K562 (cell line): ENCODE measurements around the gene HS3ST5. TPM values are rescaled to one million over a fixed set of nuclear protein-coding genes. Genes with fewer than 3 reads are reported as not detected.

Experiments
- ATAC-seq: fragments of 200-7000 bp; cut with Tn5 transposase; 3 replicates; pipeline ENCODE4 v1.9.1; 2020; ENCODE audit warnings: moderate library complexity
- BruUV-seq: library from RNA; stranded (reverse); fragments of 400-500 nt; replicated peaks from 2 replicates; lab custom pipeline; 2021; lab: Mats Ljungman, UMichigan
- CTCF ChIA-PET: fragments of 300-600 bp; formaldehyde crosslinking; extraction: SDS; loops from one replicate; lab custom pipeline; 2021; ENCODE audit warnings: low intra/inter-chr PET ratio; lab: Yijun Ruan, JAX
- POLR2A ChIA-PET: fragments of 300-600, 350-650 bp; sonication (Branson Sonifier 250); formaldehyde crosslinking; extraction: SDS; loops from one replicate; lab custom pipeline; 2021; ENCODE audit warnings: antibody characterized with exemption, inconsistent platforms; lab: Yijun Ruan, JAX
- DNase-seq, 4 experiments: peaks; one replicate each; pipeline versions ENCODE4 v3.0.0 to v3.0.0-alpha.2; 2011 to 2018; ENCODE audit warnings: low spot score in 3 of 4, mixed read lengths in 3 of 4; ENCODE audit errors: extremely low read depth in 1 of 4
- FAIRE-seq: peaks from 2 replicates; lab custom pipeline; 2011; peaks lifted over from hg19 to GRCh38; lab: Jason Lieb, UNC
- H2AFZ ChIP-seq: 2 replicates; pipeline ENCODE4 v1.6.0; 2011; ENCODE audit warnings: low read depth, low read length, control low read depth, inconsistent platforms
- H3K27ac ChIP-seq: fragments of 200-600 bp; 3 replicates; pipeline ENCODE4 v1.8.0; 2011; ENCODE audit warnings: low read depth, mild to moderate bottlenecking, control low read depth, inconsistent platforms, low read length, moderate library complexity, mixed read lengths; ENCODE audit errors: extremely low read depth
- H3K27me3 ChIP-seq, 2 experiments: fragments of 300-600 bp in 1 of 2; 2 replicates in 1 of 2; 3 replicates in 1 of 2; pipeline versions ENCODE4 v1.6.0 to v1.8.0; 2011; ENCODE audit warnings: inconsistent platforms in 2 of 2, low read length in 2 of 2, mild to moderate bottlenecking in 1 of 2, mixed read lengths in 1 of 2, moderate library complexity in 1 of 2; ENCODE audit not compliant: control insufficient read depth in 2 of 2, insufficient read depth in 2 of 2
- H3K36me3 ChIP-seq: fragments of 300-600 bp; 3 replicates; pipeline ENCODE4 v1.8.0; 2011; ENCODE audit warnings: mild to moderate bottlenecking, low read length, inconsistent platforms; ENCODE audit not compliant: control insufficient read depth, insufficient read depth
- H3K4me1 ChIP-seq, 2 experiments: fragments of 200-600 bp in 1 of 2; replicated peaks in 1 of 2; 2 replicates in 1 of 2; 3 replicates in 1 of 2; pipeline versions ENCODE4 v1.5.1 to v1.8.0; 2011; ENCODE audit warnings: inconsistent platforms in 2 of 2, low read length in 2 of 2, mild to moderate bottlenecking in 1 of 2, mixed read lengths in 1 of 2, moderate library complexity in 1 of 2; ENCODE audit not compliant: control insufficient read depth in 2 of 2, insufficient read depth in 2 of 2
- H3K4me2 ChIP-seq: 2 replicates; pipeline ENCODE4 v1.6.1; 2011; ENCODE audit warnings: low read length, control low read depth, inconsistent platforms, mixed read lengths; ENCODE audit not compliant: insufficient read depth
- H3K4me3 ChIP-seq: fragments of 200-600 bp; sonication (generic), shearing (Covaris generic); 2 replicates; pipeline ENCODE4 v1.5.1; 2016; ENCODE audit warnings: control low read depth, inconsistent platforms
- H3K79me2 ChIP-seq: fragments of 200-600 bp; 3 replicates; pipeline ENCODE4 v1.8.0; 2011; ENCODE audit warnings: low read length, inconsistent platforms; ENCODE audit not compliant: control insufficient read depth, insufficient read depth
- H3K9ac ChIP-seq, 2 experiments: 2 replicates each; pipeline versions ENCODE4 v1.6.0 to v1.6.1; 2011; ENCODE audit warnings: low read depth in 2 of 2, low read length in 2 of 2, control low read depth in 1 of 2, inconsistent platforms in 1 of 2, mild to moderate bottlenecking in 1 of 2, mixed read lengths in 1 of 2; ENCODE audit not compliant: insufficient read depth in 1 of 2
- H3K9me1 ChIP-seq: one replicate; pipeline ENCODE4 v1.6.0; 2011; ENCODE audit warnings: inconsistent platforms, mild to moderate bottlenecking, low read length, moderate library complexity; ENCODE audit not compliant: control insufficient read depth, insufficient read depth
- H3K9me3 ChIP-seq: replicated peaks from 2 replicates; pipeline ENCODE4 v1.5.1; 2011; ENCODE audit warnings: low read depth, low read length, inconsistent platforms; ENCODE audit not compliant: control insufficient read depth, insufficient read depth
- H4K20me1 ChIP-seq: replicated peaks from 2 replicates; pipeline ENCODE4 v1.6.1; 2011; ENCODE audit warnings: low read length, inconsistent platforms, mixed read lengths; ENCODE audit not compliant: control insufficient read depth, insufficient read depth
- BACH1 ChIP-seq: fragments of 200-800 bp; sonication (Bioruptor generic); IDR thresholded peaks from 2 replicates; pipeline ENCODE4 v1.6.1; 2016; ENCODE audit warnings: missing genetic modification characterization, missing compliant biosample characterization
- BRCA1 ChIP-seq, 2 experiments: fragments of 450-650 bp in 1 of 2; sonication (generic) in 1 of 2; formaldehyde crosslinking in 1 of 2; IDR thresholded peaks; 2 replicates each; pipeline versions ENCODE4 v1.5.0 to v1.6.1; 2017 to 2020; ENCODE audit warnings: mild to moderate bottlenecking in 1 of 2, missing genetic modification reagents in 1 of 2
- CBX5 ChIP-seq: IDR thresholded peaks from 2 replicates; pipeline ENCODE4 v1.6.1; 2014; ENCODE audit warnings: low read depth, borderline replicate concordance
- CEBPB ChIP-seq: fragments of 450-650 bp; IDR thresholded peaks from 2 replicates; pipeline ENCODE4 v1.6.1; 2016; ENCODE audit warnings: missing genetic modification characterization, missing compliant biosample characterization
- FOS ChIP-seq: IDR thresholded peaks from 3 replicates; pipeline ENCODE4 v1.6.1; 2011; ENCODE audit not compliant: insufficient read length; ENCODE audit errors: extremely low read depth
- HLTF ChIP-seq: fragments of 450-650 bp; IDR thresholded peaks from 2 replicates; pipeline ENCODE4 v1.6.1; 2016
- HMG20B ChIP-seq: fragments of 250-450 bp; sonication (Bioruptor Pico); IDR thresholded peaks from 2 replicates; pipeline ENCODE4 v1.5.0; 2021; ENCODE audit warnings: mild to moderate bottlenecking
- KAT2B ChIP-seq: IDR thresholded peaks from one replicate; pipeline ENCODE4 v1.6.1; 2012; ENCODE audit warnings: low read depth, mild to moderate bottlenecking, control low read depth, inconsistent platforms, low read length, moderate library complexity
- MAFF ChIP-seq: IDR thresholded peaks from 2 replicates; pipeline ENCODE4 v1.6.1; 2012; ENCODE audit warnings: low read length, improper control_type of control experiment
- MEIS2 ChIP-seq: fragments of 450-650 bp; IDR thresholded peaks from 2 replicates; pipeline ENCODE4 v1.6.1; 2014; ENCODE audit warnings: mild to moderate bottlenecking; ENCODE audit not compliant: partially characterized antibody
- TEAD2 ChIP-seq: fragments of 450-650 bp; IDR thresholded peaks from 2 replicates; pipeline ENCODE4 v1.6.1; 2016; ENCODE audit warnings: missing genetic modification characterization, control low read depth, missing compliant biosample characterization
- U2AF2 ChIP-seq: fragments of 200-400 bp; formaldehyde crosslinking; optimal IDR thresholded peaks from 2 replicates; pipeline ENCODE3; 2017; ENCODE audit warnings: low read depth, mild to moderate bottlenecking, low read length
- XRCC5 ChIP-seq: fragments of 200-400 bp; formaldehyde crosslinking; IDR thresholded peaks from 2 replicates; pipeline ENCODE4 v1.6.1; 2017; ENCODE audit warnings: low read depth, mild to moderate bottlenecking, low read length
- ZFPM2 ChIP-seq: fragments of 250-450 bp; sonication (Bioruptor Pico); IDR thresholded peaks from 2 replicates; pipeline ENCODE4 v1.5.1; 2022; ENCODE audit warnings: mild to moderate bottlenecking
- ZNF561 ChIP-seq: fragments of 450-650 bp; formaldehyde crosslinking; conservative IDR thresholded peaks from 2 replicates; pipeline ENCODE4 v1.4.0; 2020; ENCODE audit warnings: mild to moderate bottlenecking, moderate library complexity
- WGBS: fragments of 100-300 bp; shearing (Covaris generic); methylation state at CpG from one replicate; pipeline ENCODE4 v1.1.6; 2016; ENCODE audit warnings: low coverage, mixed read lengths; ENCODE audit not compliant: insufficient coverage; ENCODE audit errors: missing lambda C conversion rate; 5-methylcytosine and 5-hydroxymethylcytosine counted together
- in situ Hi-C: fragments of 300-500 bp; cut with MboI; formaldehyde crosslinking; loops from 4 replicates; pipeline ENCODE4 v1.15.0; 2018; ENCODE audit warnings: inconsistent platforms, mixed read lengths
- intact Hi-C: fragments of 100-400 bp; cut with micrococcal nuclease; formaldehyde crosslinking; loops from 2 replicates; pipeline ENCODE4 v1.14.2; 2022
- polyA plus RNA-seq, 8 experiments: library from polyadenylated mRNA; depleted of rRNA in 4 of 8; stranded (reverse) in 5 of 8; unstranded in 3 of 8; fragments of >200 nt; fragmentation: Nextera tagmentation in 2 of 8; fragmentation: Illumina TruSeq in 1 of 8; extraction: Ambion mirVana in 2 of 8; extraction: Trizol in 1 of 8; gene quantifications; 2 replicates each; pipeline versions ENCODE4 v1.2.1 to v1.2.3, GENCODE V29; 2011 to 2014; ENCODE audit warnings: inconsistent platforms in 1 of 8, missing spikeins in 1 of 8
- total RNA-seq, 7 experiments: library from RNA; depleted of rRNA in 6 of 7; stranded (reverse); fragments of >200 nt in 6 of 7; fragmentation: Illumina TruSeq in 2 of 7; extraction: Trizol in 2 of 7; gene quantifications; 2 replicates each; pipeline versions ENCODE4 v1.2.1 to v1.2.3, GENCODE V29; 2011 to 2021; ENCODE audit warnings: low replicate concordance in 1 of 7
- TF ChIP-seq, protein P1 (sequence below): fragments of 250-450 bp; sonication (Bioruptor Pico); IDR thresholded peaks from 2 replicates; pipeline ENCODE4 v1.4.0; 2020; ENCODE audit warnings: mild to moderate bottlenecking
- TF ChIP-seq, protein P2 (sequence below): fragments of 250-450 bp; sonication (Bioruptor Pico); IDR thresholded peaks from 2 replicates; pipeline ENCODE4 v1.4.0; 2020; ENCODE audit warnings: mild to moderate bottlenecking, moderate library complexity

The HS3ST5 gene
- total and polyA plus RNA-seq, 9 of the 15 experiments (the other 6 are each of a cell fraction or from before 2014, with no cell fraction given) = not detected

DNA sequence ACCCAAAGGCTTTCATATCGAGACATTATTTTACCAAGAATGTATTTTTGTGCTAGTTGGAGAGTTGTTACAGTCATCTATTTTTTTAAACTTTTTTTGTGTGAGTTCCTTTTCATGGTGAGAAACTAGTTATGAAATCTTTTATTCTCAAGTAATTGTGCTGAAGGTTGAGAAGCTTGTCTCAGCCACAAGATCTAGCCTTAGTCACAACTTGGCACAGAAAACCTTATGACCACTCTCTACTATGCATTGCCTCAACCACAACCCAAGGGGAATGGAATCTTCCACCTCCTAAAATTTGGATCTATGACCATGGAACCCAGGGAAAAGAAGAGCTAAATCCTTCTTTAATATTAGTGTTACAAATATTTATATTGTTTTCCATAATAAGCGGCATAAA lies 58.5 kb downstream of the HS3ST5 start:
- WGBS = 0% methylated on average over 2 of the region's 2 CpGs
- POLR2A ChIA-PET = no interaction called here

DNA sequence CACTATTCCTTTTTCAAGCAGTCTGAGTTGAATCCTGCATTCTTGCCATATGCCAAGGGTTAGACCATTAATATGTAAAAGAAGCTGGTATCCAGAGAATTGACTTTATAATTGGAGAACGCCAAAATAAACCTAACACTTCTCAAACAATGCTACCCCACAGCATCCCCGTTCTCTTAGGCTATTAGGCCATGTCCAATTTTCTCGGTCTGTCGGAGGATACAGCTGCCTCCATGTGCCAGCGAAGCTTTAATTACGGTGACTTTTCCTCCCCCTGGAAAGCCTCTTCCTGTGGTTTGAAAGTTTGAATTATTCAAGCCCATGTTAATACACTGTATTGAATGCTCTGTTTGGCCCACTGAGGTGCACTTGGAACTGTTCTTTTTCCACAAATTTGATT lies 60.5 kb downstream of the HS3ST5 start:
- intact Hi-C loops = no loop called here
- H3K4me1 ChIP-seq = no peaks in the 10 kb centered on the region
- H3K36me3 ChIP-seq = no peaks in the 10 kb centered on the region
- in situ Hi-C loops = no loop called here
- no peaks in the 10 kb centered on the region for H3K79me2 ChIP-seq
- no peaks in the 10 kb centered on the region for H3K27me3 ChIP-seq
- no peak overlapping the region for H2AFZ ChIP-seq
- CTCF ChIA-PET = no interaction called here
- no peaks in the 10 kb centered on the region for H4K20me1 ChIP-seq
- no peak overlapping the region for H3K4me2 ChIP-seq
- no peak for DNase-seq
- no peaks in the 10 kb centered on the region for H3K9me1 ChIP-seq
- H3K27ac ChIP-seq = no peak overlapping the region
- no peak for ATAC-seq
- no peak overlapping the region for H3K4me3 ChIP-seq
- POLR2A ChIA-PET = no interaction called here
- no TSS peak for BruUV-seq
- FAIRE-seq = no peak
- no peak overlapping the region for H3K9ac ChIP-seq
- no peaks in the 10 kb centered on the region for H3K9me3 ChIP-seq
- 0% methylated on average over 6 of the region's 6 CpGs for WGBS
- TF ChIP-seq TEAD2 (tag) (no peak), KAT2B (no peak), BRCA1 (IDR thresholded peaks at IDR 0.05) (no peak), BRCA1 (CRISPR knock-in tag; IDR thresholded peaks at IDR 0.05) (no peak), FOS (no peak), ZNF561 (no peak), ZFPM2 (CRISPR knock-in tag) (no peak), MEIS2 (no peak), BACH1 (tag) (no peak)
- TF ChIP-seq, protein P1, sequence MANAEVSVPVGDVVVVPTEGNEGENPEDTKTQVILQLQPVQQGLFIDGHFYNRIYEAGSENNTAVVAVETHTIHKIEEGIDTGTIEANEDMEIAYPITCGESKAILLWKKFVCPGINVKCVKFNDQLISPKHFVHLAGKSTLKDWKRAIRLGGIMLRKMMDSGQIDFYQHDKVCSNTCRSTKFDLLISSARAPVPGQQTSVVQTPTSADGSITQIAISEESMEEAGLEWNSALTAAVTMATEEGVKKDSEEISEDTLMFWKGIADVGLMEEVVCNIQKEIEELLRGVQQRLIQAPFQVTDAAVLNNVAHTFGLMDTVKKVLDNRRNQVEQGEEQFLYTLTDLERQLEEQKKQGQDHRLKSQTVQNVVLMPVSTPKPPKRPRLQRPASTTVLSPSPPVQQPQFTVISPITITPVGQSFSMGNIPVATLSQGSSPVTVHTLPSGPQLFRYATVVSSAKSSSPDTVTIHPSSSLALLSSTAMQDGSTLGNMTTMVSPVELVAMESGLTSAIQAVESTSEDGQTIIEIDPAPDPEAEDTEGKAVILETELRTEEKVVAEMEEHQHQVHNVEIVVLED = no peak
- TF ChIP-seq, protein P2, sequence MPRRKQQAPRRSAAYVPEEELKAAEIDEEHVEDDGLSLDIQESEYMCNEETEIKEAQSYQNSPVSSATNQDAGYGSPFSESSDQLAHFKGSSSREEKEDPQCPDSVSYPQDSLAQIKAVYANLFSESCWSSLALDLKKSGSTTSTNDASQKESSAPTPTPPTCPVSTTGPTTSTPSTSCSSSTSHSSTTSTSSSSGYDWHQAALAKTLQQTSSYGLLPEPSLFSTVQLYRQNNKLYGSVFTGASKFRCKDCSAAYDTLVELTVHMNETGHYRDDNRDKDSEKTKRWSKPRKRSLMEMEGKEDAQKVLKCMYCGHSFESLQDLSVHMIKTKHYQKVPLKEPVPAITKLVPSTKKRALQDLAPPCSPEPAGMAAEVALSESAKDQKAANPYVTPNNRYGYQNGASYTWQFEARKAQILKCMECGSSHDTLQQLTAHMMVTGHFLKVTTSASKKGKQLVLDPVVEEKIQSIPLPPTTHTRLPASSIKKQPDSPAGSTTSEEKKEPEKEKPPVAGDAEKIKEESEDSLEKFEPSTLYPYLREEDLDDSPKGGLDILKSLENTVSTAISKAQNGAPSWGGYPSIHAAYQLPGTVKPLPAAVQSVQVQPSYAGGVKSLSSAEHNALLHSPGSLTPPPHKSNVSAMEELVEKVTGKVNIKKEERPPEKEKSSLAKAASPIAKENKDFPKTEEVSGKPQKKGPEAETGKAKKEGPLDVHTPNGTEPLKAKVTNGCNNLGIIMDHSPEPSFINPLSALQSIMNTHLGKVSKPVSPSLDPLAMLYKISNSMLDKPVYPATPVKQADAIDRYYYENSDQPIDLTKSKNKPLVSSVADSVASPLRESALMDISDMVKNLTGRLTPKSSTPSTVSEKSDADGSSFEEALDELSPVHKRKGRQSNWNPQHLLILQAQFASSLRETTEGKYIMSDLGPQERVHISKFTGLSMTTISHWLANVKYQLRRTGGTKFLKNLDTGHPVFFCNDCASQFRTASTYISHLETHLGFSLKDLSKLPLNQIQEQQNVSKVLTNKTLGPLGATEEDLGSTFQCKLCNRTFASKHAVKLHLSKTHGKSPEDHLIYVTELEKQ = no peak

More for the DNA sequence above, 58.5 kb downstream of the HS3ST5 start:
- H4K20me1 ChIP-seq = no peaks in the 10 kb centered on the region
- in situ Hi-C loops (no loop called here), intact Hi-C loops (no loop called here)
- no peak overlapping the region for H3K4me2 ChIP-seq
- no peak for ATAC-seq
- H2AFZ ChIP-seq = no peak overlapping the region
- H3K27me3 ChIP-seq = no peaks in the 10 kb centered on the region
- H3K27ac ChIP-seq = no peak overlapping the region
- TF ChIP-seq CBX5 (no peak), XRCC5 (no peak), HMG20B (CRISPR knock-in tag) (no peak), MAFF (no peak), HLTF (no peak), CEBPB (tag) (no peak), U2AF2 (no peak)
- no peak for DNase-seq
- no peaks in the 10 kb centered on the region for H3K79me2 ChIP-seq
- CTCF ChIA-PET = interaction anchor here (0.7 kb wide), 1 partner anchor 66 kb away, joined by 3 read pairs; no protein-coding TSS in a partner anchor
- no peaks in the 10 kb centered on the region for H3K9me3 ChIP-seq
- H3K4me1 ChIP-seq = no peaks in the 10 kb centered on the region
- H3K9me1 ChIP-seq = no peaks in the 10 kb centered on the region
- no peak overlapping the region for H3K9ac ChIP-seq
- no peak overlapping the region for H3K4me3 ChIP-seq
- no TSS peak for BruUV-seq
- FAIRE-seq = no peak
- no peaks in the 10 kb centered on the region for H3K36me3 ChIP-seq
